Mesenchymal stem cell (in vitro differentiated cells and primary cell): ENCODE data around the gene TMEM200A.

Experiments used
- DNase-seq: peaks from one replicate; pipeline ENCODE4 v3.0.0-alpha.2; 2013
- H2AFZ ChIP-seq: one replicate; pipeline ENCODE4 v1.6.1; 2013; ENCODE audit warnings: low read depth, mild to moderate bottlenecking, control low read depth, inconsistent platforms, low read length, moderate library complexity
- H2AK5ac ChIP-seq: 2 replicates; pipeline ENCODE4 v1.6.1; 2013; ENCODE audit warnings: low read length, moderate library complexity, mild to moderate bottlenecking, inconsistent platforms; ENCODE audit not compliant: severe bottlenecking
- H2BK120ac ChIP-seq: one replicate; pipeline ENCODE4 v1.6.1; 2013; ENCODE audit warnings: low read depth, mild to moderate bottlenecking, inconsistent platforms, low read length, moderate library complexity
- H2BK12ac ChIP-seq, 2 experiments: one replicate each; pipeline ENCODE4 v1.6.1; 2013; ENCODE audit warnings: inconsistent platforms in 2 of 2, low read length in 2 of 2, mild to moderate bottlenecking in 2 of 2, moderate library complexity in 2 of 2, control low read depth in 1 of 2
- H2BK15ac ChIP-seq: one replicate; pipeline ENCODE4 v1.6.1; 2013; ENCODE audit warnings: mild to moderate bottlenecking, low read depth, inconsistent platforms; ENCODE audit not compliant: poor library complexity, severe bottlenecking
- H2BK5ac ChIP-seq: 2 replicates; pipeline ENCODE4 v1.6.1; 2013; ENCODE audit warnings: low read depth, mild to moderate bottlenecking, low read length, control low read depth, inconsistent platforms; ENCODE audit not compliant: poor library complexity, severe bottlenecking
- H3K14ac ChIP-seq, 2 experiments: one replicate each; pipeline ENCODE4 v1.6.1; 2013; ENCODE audit warnings: inconsistent platforms in 2 of 2, low read length in 2 of 2, control low read depth in 1 of 2, mild to moderate bottlenecking in 1 of 2, moderate library complexity in 1 of 2
- H3K18ac ChIP-seq, 2 experiments: one replicate each; pipeline ENCODE4 v1.6.1; 2013; ENCODE audit warnings: inconsistent platforms in 2 of 2, low read length in 2 of 2, control low read depth in 1 of 2, low read depth in 1 of 2, mild to moderate bottlenecking in 1 of 2
- H3K23ac ChIP-seq, 2 experiments: one replicate each; pipeline ENCODE4 v1.6.1; 2013; ENCODE audit warnings: inconsistent platforms in 2 of 2, low read length in 2 of 2, mild to moderate bottlenecking in 2 of 2, moderate library complexity in 2 of 2, control low read depth in 1 of 2
- H3K27ac ChIP-seq: 2 replicates; pipeline ENCODE4 v1.5.1; 2013; ENCODE audit warnings: mild to moderate bottlenecking, moderate library complexity, low read length, control low read depth, inconsistent platforms; ENCODE audit not compliant: poor library complexity, severe bottlenecking
- H3K27me3 ChIP-seq, 2 experiments: 2 replicates each; pipeline versions ENCODE4 v1.6.1 to v1.7.0; 2013; ENCODE audit warnings: low read length in 2 of 2, mild to moderate bottlenecking in 2 of 2, moderate library complexity in 2 of 2, control low read depth in 1 of 2, inconsistent platforms in 1 of 2; ENCODE audit not compliant: control insufficient read depth in 1 of 2, insufficient read depth in 1 of 2
- H3K36me3 ChIP-seq, 2 experiments: 2 replicates each; pipeline versions ENCODE4 v1.6.1 to v1.7.0; 2013; ENCODE audit warnings: low read length in 2 of 2, control low read depth in 1 of 2, inconsistent platforms in 1 of 2, low read depth in 1 of 2, mild to moderate bottlenecking in 1 of 2; ENCODE audit not compliant: insufficient read depth in 2 of 2, control insufficient read depth in 1 of 2
- H3K4ac ChIP-seq, 2 experiments: one replicate each; pipeline ENCODE4 v1.6.1; 2013; ENCODE audit warnings: inconsistent platforms in 2 of 2, low read length in 2 of 2, mild to moderate bottlenecking in 2 of 2, moderate library complexity in 2 of 2, control low read depth in 1 of 2, low read depth in 1 of 2
- H3K4me1 ChIP-seq: 2 replicates; pipeline ENCODE4 v1.6.1; 2013; ENCODE audit warnings: low read depth, low read length, control low read depth; ENCODE audit not compliant: control insufficient read depth, insufficient read depth
- H3K4me2 ChIP-seq: 2 replicates; pipeline ENCODE4 v1.6.1; 2013; ENCODE audit warnings: low read length, mild to moderate bottlenecking, inconsistent platforms; ENCODE audit not compliant: poor library complexity, severe bottlenecking
- H3K4me3 ChIP-seq, 2 experiments: 2 replicates each; pipeline versions ENCODE4 v1.5.1 to v1.7.0; 2013; ENCODE audit warnings: low read length in 2 of 2, mild to moderate bottlenecking in 2 of 2, control low read depth in 1 of 2, low read depth in 1 of 2; ENCODE audit not compliant: insufficient read depth in 1 of 2
- H3K79me1 ChIP-seq: replicated peaks from 2 replicates; pipeline ENCODE4 v1.6.1; 2013; ENCODE audit warnings: mild to moderate bottlenecking, control low read depth, low read length, inconsistent platforms; ENCODE audit not compliant: poor library complexity, severe bottlenecking
- H3K9ac ChIP-seq: 2 replicates; pipeline ENCODE4 v1.7.0; 2013; ENCODE audit warnings: mild to moderate bottlenecking, low read length, moderate library complexity
- H3K9me3 ChIP-seq: 2 replicates; pipeline ENCODE4 v1.7.0; 2013; ENCODE audit warnings: mild to moderate bottlenecking, low read length; ENCODE audit not compliant: control insufficient read depth
- H4K8ac ChIP-seq: one replicate; pipeline ENCODE4 v1.6.1; 2013; ENCODE audit warnings: inconsistent platforms, mild to moderate bottlenecking, low read length, moderate library complexity
- H4K91ac ChIP-seq: one replicate; pipeline ENCODE4 v1.6.1; 2013; ENCODE audit warnings: mild to moderate bottlenecking, low read length, inconsistent platforms
- WGBS: methylation state at CpG from one replicate; pipeline ENCODE4 v1.1.7; 2013; ENCODE audit warnings: mixed read lengths; 5-methylcytosine and 5-hydroxymethylcytosine counted together

The TMEM200A gene

GRCh38 chr6:130395164-130395563 is 29.3 kb downstream of the TMEM200A start:
- H3K4me1 ChIP-seq: no peaks in the 10 kb centered on the region
- H3K18ac ChIP-seq: no peak overlapping the region
- no peak overlapping the region for H3K4me3 ChIP-seq
- no peaks in the 10 kb centered on the region for H3K27me3 ChIP-seq
- no peaks in the 10 kb centered on the region for H3K9me3 ChIP-seq
- H2BK120ac ChIP-seq: no peak overlapping the region
- peaks cover 0 to 53% of the 10 kb centered on the region in 2 experiments for H3K36me3 ChIP-seq
- no peak overlapping the region for H3K14ac ChIP-seq
- no peak overlapping the region for H2BK15ac ChIP-seq
- no peak overlapping the region for H3K4me2 ChIP-seq
- DNase-seq: no peak
- 100% methylated on average over 4 of the region's 5 CpGs for WGBS
- H2BK5ac ChIP-seq: no peak overlapping the region
- H3K4ac ChIP-seq: no peak overlapping the region
- no peak overlapping the region for H3K9ac ChIP-seq
- H3K23ac ChIP-seq: no peak overlapping the region
- no peak overlapping the region for H2AFZ ChIP-seq
- no peak overlapping the region for H2BK12ac ChIP-seq
- no peak overlapping the region for H2AK5ac ChIP-seq
- H3K79me1 ChIP-seq: no peaks in the 10 kb centered on the region
- H4K91ac ChIP-seq: no peak overlapping the region
- H3K27ac ChIP-seq: no peak overlapping the region
- no peak overlapping the region for H4K8ac ChIP-seq

GRCh38 chr6:130396722-130397121 is 30.9 kb downstream of the TMEM200A start:
- H3K36me3 ChIP-seq: peaks cover 0 to 45% of the 10 kb centered on the region in 2 experiments
- no peaks in the 10 kb centered on the region for H3K27me3 ChIP-seq
- H2BK15ac ChIP-seq: no peak overlapping the region
- no peak overlapping the region for H4K91ac ChIP-seq
- H3K27ac ChIP-seq: no peak overlapping the region
- no peaks in the 10 kb centered on the region for H3K9me3 ChIP-seq
- no peak overlapping the region for H2AFZ ChIP-seq
- peak overlapping the region; percentile 50 for H3K9ac ChIP-seq
- no CpG with 5 or more reads among the region's 2 CpGs for WGBS
- H2BK5ac ChIP-seq: no peak overlapping the region
- H3K79me1 ChIP-seq: no peaks in the 10 kb centered on the region
- no peak overlapping the region for H2AK5ac ChIP-seq
- no peak overlapping the region for H2BK120ac ChIP-seq
- no peak overlapping the region for H3K18ac ChIP-seq
- no peak overlapping the region for H3K4me2 ChIP-seq
- peak overlapping the region in 1 of 2 experiments; percentile 45 for H3K4me3 ChIP-seq
- no peaks in the 10 kb centered on the region for H3K4me1 ChIP-seq
- no peak overlapping the region for H4K8ac ChIP-seq
- H3K4ac ChIP-seq: no peak overlapping the region
- DNase-seq: peak; percentile 27
- no peak overlapping the region for H2BK12ac ChIP-seq
- H3K23ac ChIP-seq: no peak overlapping the region
- H3K14ac ChIP-seq: no peak overlapping the region

GRCh38 chr6:130405549-130405948 is 39.7 kb downstream of the TMEM200A start:
- Histone ChIP-seq H3K23ac (no peak overlapping the region), H2BK5ac (no peak overlapping the region), H2AFZ (no peak overlapping the region), H4K8ac (no peak overlapping the region), H3K79me1 (no peaks in the 10 kb centered on the region), H2BK120ac (no peak overlapping the region), H2BK12ac (no peak overlapping the region), H3K27me3 (no peaks in the 10 kb centered on the region), H3K36me3 (peaks cover 0 to 24% of the 10 kb centered on the region in 2 experiments), H3K9me3 (no peaks in the 10 kb centered on the region), H4K91ac (no peak overlapping the region), H3K4me1 (no peaks in the 10 kb centered on the region), H3K4ac (no peak overlapping the region), H3K14ac (no peak overlapping the region), H3K4me3 (no peak overlapping the region), H3K27ac (no peak overlapping the region), H3K9ac (no peak overlapping the region), H2BK15ac (no peak overlapping the region), H3K4me2 (no peak overlapping the region), H3K18ac (peak overlapping the region in 1 of 2 experiments; percentile 66), H2AK5ac (no peak overlapping the region)
- WGBS: 92% methylated on average over 2 of the region's 2 CpGs
- no peak for DNase-seq

- WGBS: 87% methylated on average over 2 of the region's 3 CpGs
- H3K9me3 ChIP-seq: no peaks in the 10 kb centered on the region
- no peak for DNase-seq
- no peak overlapping the region for H3K9ac ChIP-seq
- H3K23ac ChIP-seq: no peak overlapping the region
- no peak overlapping the region for H2BK15ac ChIP-seq
- H4K91ac ChIP-seq: no peak overlapping the region
- H3K14ac ChIP-seq: no peak overlapping the region
- H2BK120ac ChIP-seq: no peak overlapping the region
- H3K4me3 ChIP-seq: no peak overlapping the region
- H3K27ac ChIP-seq: no peak overlapping the region
- no peak overlapping the region for H4K8ac ChIP-seq
- no peaks in the 10 kb centered on the region for H3K4me1 ChIP-seq
- no peak overlapping the region for H3K4ac ChIP-seq
- H3K18ac ChIP-seq: no peak overlapping the region
- H2BK5ac ChIP-seq: no peak overlapping the region
- no peak overlapping the region for H2BK12ac ChIP-seq
- no peak overlapping the region for H2AFZ ChIP-seq
- no peaks in the 10 kb centered on the region for H3K79me1 ChIP-seq
- peaks cover 0 to 25% of the 10 kb centered on the region in 2 experiments for H3K36me3 ChIP-seq
- H3K4me2 ChIP-seq: no peak overlapping the region
- no peaks in the 10 kb centered on the region for H3K27me3 ChIP-seq
- H2AK5ac ChIP-seq: no peak overlapping the region
These were observed 41.2 kb downstream of the TMEM200A start for GRCh38 chr6:130407032-130407431.
